Measurements from ENCODE around the gene EN2. TPM values are rescaled to one million over a fixed set of nuclear protein-coding genes. Genes with fewer than 3 reads are reported as not detected.

EN2 gene
- total RNA-seq, 4 donors from 2014 or later = 0.06 TPM; not detected in 3

DNA sequence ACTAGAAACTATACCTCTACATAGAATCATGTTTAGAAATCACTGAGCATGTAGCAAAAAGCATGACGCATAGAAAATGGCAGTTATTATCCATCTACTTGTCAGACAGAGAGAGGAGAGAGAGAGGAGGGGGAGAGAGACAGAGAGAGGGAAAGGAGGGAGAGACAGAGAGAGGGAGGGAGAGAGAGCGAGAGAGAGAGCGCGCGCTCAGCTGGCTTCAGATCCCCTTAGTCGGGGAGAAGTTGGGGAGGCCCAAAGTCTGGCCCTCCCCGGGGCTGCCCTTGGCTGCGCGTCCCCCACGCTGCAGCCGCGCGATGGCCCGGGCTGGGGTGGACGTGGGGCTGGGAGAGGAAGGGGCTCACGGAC, 51.4 kb downstream of the EN2 start:
- intact Hi-C loops (cut with DNase I) = no loop called here
- 5% methylated on average over 13 of the region's 16 CpGs for WGBS
- H3K27me3 ChIP-seq = peaks cover 0 to 98% (median 58%) of the 10 kb centered on the region in 4 donors

DNA sequence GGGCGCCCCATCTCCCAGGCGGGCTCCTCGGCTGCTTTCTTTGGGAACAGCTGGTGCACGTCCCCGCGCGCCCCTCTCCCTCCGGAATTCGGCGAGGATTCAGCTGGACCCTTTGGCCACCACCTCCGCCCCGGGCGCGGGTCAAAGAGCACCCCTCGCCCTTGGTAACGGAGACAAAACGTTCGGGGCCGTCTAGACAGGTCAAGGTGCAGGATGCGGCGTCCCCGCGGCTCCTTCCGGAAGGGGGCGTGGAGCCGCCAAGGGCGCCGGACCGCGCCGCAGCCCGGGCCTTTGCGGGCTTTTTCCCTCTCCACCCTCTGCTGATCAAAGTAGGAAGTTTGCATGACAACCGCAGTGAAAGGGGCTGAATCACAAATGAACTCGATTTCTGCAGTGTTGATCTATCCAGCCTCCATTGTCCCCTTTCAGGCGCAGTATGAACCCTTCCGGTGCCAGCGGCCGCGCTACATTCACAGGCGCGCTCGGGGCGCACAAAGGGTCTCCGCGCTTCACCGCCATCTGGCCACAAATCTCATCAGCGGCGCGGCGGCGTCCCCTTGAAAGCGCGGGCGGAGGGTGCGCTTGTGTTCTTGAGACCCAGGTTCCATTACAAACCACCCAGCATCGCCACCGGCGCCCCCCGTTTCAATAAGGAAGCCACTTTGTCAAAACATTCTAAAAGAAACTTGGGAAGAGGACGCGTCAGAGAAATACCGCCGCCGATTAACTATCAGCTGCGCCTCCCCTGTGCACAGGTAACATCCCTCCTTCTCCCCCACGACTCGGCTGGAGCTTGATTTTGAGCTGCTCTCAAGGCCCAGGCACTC, 52.0 kb downstream of the EN2 start:
- DNase-seq (ENCODE audit: extremely low spot score) = no peak
- WGBS = 4% methylated on average over 42 of the region's 68 CpGs
- intact Hi-C loops (cut with DNase I) = no loop called here

More for the DNA sequence above, 51.4 kb downstream of the EN2 start:
- H3K27ac ChIP-seq (replicated peaks in 1 of 4) = no peak overlapping the region
- no peaks in the 10 kb centered on the region for H3K9me3 ChIP-seq
- peak overlapping the region in 1 of 4 donors; percentile 15 for H3K4me3 ChIP-seq
- peaks cover 10 to 15% (median 10%) of the 10 kb centered on the region in 4 donors for H3K4me1 ChIP-seq
- TF ChIP-seq POLR2AphosphoS5 (IDR thresholded peaks at IDR 0.05) = no peak
- no peak for TF ChIP-seq EP300 (IDR thresholded peaks at IDR 0.05)
- TF ChIP-seq, protein P1, sequence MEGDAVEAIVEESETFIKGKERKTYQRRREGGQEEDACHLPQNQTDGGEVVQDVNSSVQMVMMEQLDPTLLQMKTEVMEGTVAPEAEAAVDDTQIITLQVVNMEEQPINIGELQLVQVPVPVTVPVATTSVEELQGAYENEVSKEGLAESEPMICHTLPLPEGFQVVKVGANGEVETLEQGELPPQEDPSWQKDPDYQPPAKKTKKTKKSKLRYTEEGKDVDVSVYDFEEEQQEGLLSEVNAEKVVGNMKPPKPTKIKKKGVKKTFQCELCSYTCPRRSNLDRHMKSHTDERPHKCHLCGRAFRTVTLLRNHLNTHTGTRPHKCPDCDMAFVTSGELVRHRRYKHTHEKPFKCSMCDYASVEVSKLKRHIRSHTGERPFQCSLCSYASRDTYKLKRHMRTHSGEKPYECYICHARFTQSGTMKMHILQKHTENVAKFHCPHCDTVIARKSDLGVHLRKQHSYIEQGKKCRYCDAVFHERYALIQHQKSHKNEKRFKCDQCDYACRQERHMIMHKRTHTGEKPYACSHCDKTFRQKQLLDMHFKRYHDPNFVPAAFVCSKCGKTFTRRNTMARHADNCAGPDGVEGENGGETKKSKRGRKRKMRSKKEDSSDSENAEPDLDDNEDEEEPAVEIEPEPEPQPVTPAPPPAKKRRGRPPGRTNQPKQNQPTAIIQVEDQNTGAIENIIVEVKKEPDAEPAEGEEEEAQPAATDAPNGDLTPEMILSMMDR (IDR thresholded peaks at IDR 0.05) = no peak
- no peak for TF ChIP-seq POLR2A (IDR thresholded peaks at IDR 0.05; ENCODE audit: low read depth)
- no peak for DNase-seq (ENCODE audit: extremely low spot score)
- no peaks in the 10 kb centered on the region for H3K36me3 ChIP-seq

DNA sequence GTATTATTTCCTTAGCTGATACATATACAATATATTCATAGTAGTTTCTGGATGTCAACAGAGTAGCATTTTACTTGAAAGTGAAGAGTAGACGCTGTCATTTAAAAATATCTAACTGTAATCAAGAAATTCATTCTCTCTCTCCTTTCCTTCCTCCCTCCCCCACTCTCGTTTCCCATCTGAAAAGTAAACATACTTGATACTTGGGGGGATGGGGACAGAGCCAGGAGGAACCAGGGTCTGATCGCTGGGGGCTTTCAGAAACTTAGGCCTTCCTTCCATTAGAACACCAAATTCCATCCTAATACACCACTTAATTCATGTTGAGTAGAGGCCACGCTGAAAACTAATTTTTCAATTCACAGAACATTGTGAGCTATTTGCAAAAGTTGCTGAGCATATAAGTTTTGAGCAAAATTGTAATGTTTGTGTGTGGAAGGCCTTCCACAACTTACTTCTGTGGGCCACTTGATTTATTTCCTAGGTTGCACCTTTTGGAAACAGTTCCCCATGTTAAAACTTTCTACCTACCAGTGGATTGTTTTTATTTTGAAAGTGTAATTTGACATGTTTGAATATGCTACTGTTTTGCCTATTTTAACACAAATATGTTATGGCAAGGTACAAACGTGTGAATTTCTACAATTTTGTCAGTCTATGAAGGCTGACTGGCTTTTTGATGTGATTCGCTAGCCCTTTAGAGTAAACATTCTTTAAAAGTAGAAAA, 53.2 kb downstream of the EN2 start:
- no peak overlapping the region for H3K4me3 ChIP-seq
- intact Hi-C loops (cut with DNase I) = no loop called here
- DNase-seq (ENCODE audit: extremely low spot score) = no peak
- peaks cover 0 to 98% (median 53%) of the 10 kb centered on the region in 4 donors for H3K27me3 ChIP-seq
- peaks cover 10 to 15% (median 10%) of the 10 kb centered on the region in 4 donors for H3K4me1 ChIP-seq
- no peaks in the 10 kb centered on the region for H3K9me3 ChIP-seq
- WGBS = 12% methylated on average over 6 of the region's 6 CpGs
- no peaks in the 10 kb centered on the region for H3K36me3 ChIP-seq
- no peak overlapping the region for H3K27ac ChIP-seq (replicated peaks in 1 of 4)
- TF ChIP-seq POLR2A (IDR thresholded peaks at IDR 0.05; ENCODE audit: low read depth) = no peak
- TF ChIP-seq EP300 (IDR thresholded peaks at IDR 0.05) = no peak
- TF ChIP-seq, protein P1 (IDR thresholded peaks at IDR 0.05) = no peak
- no peak for TF ChIP-seq POLR2AphosphoS5 (IDR thresholded peaks at IDR 0.05)

More for the DNA sequence above, 52.0 kb downstream of the EN2 start:
- peak overlapping the region in 1 of 4 donors; percentile 15 for H3K4me3 ChIP-seq
- no peak for TF ChIP-seq POLR2AphosphoS5 (IDR thresholded peaks at IDR 0.05)
- no peak for TF ChIP-seq POLR2A (IDR thresholded peaks at IDR 0.05; ENCODE audit: low read depth)
- TF ChIP-seq, protein P1 (IDR thresholded peaks at IDR 0.05) = no peak
- no peak for TF ChIP-seq EP300 (IDR thresholded peaks at IDR 0.05)
- no peaks in the 10 kb centered on the region for H3K36me3 ChIP-seq
- H3K27ac ChIP-seq (replicated peaks in 1 of 4) = no peak overlapping the region
- peaks cover 10 to 15% (median 10%) of the 10 kb centered on the region in 4 donors for H3K4me1 ChIP-seq
- H3K9me3 ChIP-seq = no peaks in the 10 kb centered on the region
- peaks cover 0 to 98% (median 58%) of the 10 kb centered on the region in 4 donors for H3K27me3 ChIP-seq

DNA sequence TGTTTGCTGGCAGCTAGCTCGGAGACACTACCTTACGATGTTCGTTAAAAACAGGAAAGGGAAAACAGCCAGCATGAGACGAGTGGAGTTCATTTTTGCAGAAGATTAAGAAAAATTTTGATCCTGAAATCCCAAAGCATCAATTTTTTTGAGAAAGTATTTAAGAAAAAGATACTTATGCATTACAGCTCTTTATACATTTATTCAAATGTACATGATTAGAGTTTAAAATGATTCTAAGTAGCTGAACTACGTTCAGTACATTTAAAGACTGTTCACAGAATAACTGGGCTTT, 53.7 kb downstream of the EN2 start:
- H3K9me3 ChIP-seq = no peaks in the 10 kb centered on the region
- no peak for DNase-seq (ENCODE audit: extremely low spot score)
- H3K4me1 ChIP-seq = peaks cover 10 to 13% (median 10%) of the 10 kb centered on the region in 4 donors
- WGBS = 19% methylated on average over 5 of the region's 5 CpGs
- H3K27me3 ChIP-seq = peaks cover 0 to 98% (median 52%) of the 10 kb centered on the region in 4 donors
- H3K36me3 ChIP-seq = no peaks in the 10 kb centered on the region
- no peak for TF ChIP-seq POLR2AphosphoS5 (IDR thresholded peaks at IDR 0.05)
- no peak for TF ChIP-seq POLR2A (IDR thresholded peaks at IDR 0.05; ENCODE audit: low read depth)
- TF ChIP-seq, protein P1 (IDR thresholded peaks at IDR 0.05) = no peak
- TF ChIP-seq EP300 (IDR thresholded peaks at IDR 0.05) = no peak
- H3K4me3 ChIP-seq = no peak overlapping the region
- H3K27ac ChIP-seq (replicated peaks in 1 of 4) = no peak overlapping the region
- intact Hi-C loops (cut with DNase I) = no loop called here
